ENCODE results near the gene MCM7. TPM values are rescaled to one million over a fixed set of nuclear protein-coding genes. Genes with fewer than 3 reads are reported as not detected.

The MCM7 gene
- total and polyA plus RNA-seq, 10 of the 15 experiments (the other 5 are each of a cell fraction or from before 2014, with no cell fraction given) = 183 to 383 (median 244) TPM

DNA sequence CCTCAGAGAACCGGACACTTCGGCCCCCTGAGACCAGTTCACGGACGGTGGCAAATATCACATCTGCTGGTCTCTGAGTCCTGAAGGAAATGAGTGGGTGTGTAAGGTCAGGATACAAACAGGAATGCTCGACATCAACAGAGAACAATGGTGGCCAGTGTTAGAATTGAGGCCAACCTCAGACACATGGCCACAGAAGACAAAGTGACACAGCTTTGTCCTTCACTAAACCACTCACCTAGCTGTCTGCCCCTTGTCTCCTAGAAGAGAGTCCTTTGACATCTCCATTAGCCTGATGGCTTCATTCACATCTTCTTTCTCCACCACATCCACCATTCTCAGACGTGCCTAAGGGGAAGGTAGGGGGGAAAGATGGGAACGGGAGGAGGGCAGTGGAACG is 8.1 kb downstream of the MCM7 start (continued):
- TF ChIP-seq KDM1A (IDR thresholded peaks at IDR 0.05; ENCODE audit: borderline replicate concordance) (no peak), SMAD5 (IDR thresholded peaks at IDR 0.05; ENCODE audit: low read depth) (no peak), ZNF217 (IDR thresholded peaks at IDR 0.05) (no peak), ATF3 (IDR thresholded peaks at IDR 0.05; ENCODE audit: borderline replicate concordance, extremely low read depth, low read depth, low read length) (no peak), ZNF384 (IDR thresholded peaks at IDR 0.05; ENCODE audit: borderline replicate concordance, low read depth, low read length) (no peak), KLF5 (IDR thresholded peaks at IDR 0.05; ENCODE audit: partially characterized antibody) (no peak)
- TF ChIP-seq, protein P1, sequence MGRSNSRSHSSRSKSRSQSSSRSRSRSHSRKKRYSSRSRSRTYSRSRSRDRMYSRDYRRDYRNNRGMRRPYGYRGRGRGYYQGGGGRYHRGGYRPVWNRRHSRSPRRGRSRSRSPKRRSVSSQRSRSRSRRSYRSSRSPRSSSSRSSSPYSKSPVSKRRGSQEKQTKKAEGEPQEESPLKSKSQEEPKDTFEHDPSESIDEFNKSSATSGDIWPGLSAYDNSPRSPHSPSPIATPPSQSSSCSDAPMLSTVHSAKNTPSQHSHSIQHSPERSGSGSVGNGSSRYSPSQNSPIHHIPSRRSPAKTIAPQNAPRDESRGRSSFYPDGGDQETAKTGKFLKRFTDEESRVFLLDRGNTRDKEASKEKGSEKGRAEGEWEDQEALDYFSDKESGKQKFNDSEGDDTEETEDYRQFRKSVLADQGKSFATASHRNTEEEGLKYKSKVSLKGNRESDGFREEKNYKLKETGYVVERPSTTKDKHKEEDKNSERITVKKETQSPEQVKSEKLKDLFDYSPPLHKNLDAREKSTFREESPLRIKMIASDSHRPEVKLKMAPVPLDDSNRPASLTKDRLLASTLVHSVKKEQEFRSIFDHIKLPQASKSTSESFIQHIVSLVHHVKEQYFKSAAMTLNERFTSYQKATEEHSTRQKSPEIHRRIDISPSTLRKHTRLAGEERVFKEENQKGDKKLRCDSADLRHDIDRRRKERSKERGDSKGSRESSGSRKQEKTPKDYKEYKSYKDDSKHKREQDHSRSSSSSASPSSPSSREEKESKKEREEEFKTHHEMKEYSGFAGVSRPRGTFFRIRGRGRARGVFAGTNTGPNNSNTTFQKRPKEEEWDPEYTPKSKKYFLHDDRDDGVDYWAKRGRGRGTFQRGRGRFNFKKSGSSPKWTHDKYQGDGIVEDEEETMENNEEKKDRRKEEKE (IDR thresholded peaks at IDR 0.05) = no peak
- TF ChIP-seq, protein P2, sequence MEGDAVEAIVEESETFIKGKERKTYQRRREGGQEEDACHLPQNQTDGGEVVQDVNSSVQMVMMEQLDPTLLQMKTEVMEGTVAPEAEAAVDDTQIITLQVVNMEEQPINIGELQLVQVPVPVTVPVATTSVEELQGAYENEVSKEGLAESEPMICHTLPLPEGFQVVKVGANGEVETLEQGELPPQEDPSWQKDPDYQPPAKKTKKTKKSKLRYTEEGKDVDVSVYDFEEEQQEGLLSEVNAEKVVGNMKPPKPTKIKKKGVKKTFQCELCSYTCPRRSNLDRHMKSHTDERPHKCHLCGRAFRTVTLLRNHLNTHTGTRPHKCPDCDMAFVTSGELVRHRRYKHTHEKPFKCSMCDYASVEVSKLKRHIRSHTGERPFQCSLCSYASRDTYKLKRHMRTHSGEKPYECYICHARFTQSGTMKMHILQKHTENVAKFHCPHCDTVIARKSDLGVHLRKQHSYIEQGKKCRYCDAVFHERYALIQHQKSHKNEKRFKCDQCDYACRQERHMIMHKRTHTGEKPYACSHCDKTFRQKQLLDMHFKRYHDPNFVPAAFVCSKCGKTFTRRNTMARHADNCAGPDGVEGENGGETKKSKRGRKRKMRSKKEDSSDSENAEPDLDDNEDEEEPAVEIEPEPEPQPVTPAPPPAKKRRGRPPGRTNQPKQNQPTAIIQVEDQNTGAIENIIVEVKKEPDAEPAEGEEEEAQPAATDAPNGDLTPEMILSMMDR (IDR thresholded peaks at IDR 0.05 in 2 of 3, conservative IDR thresholded peaks at IDR 0.05 in 1 of 3; ENCODE audit: control insufficient read depth in 2 of 3, extremely low read depth in 1 of 3, insufficient read depth in 1 of 3, low read depth in 3 of 3, low read length in 3 of 3) = no peak
